Activated CD4-positive, alpha-beta T cell treated with anti-CD3 and anti-CD28 coated beads for 36 hours (primary cell): ENCODE data around the gene SKIC3. TPM values are rescaled to one million over a fixed set of nuclear protein-coding genes. Genes with fewer than 3 reads are reported as not detected.
A peak's percentile ranks its signal among the peaks of the same experiment; 100 is the strongest.

Source experiments
- ATAC-seq: fragments of 200-7000 bp; cut with Tn5 transposase; one replicate; pipeline ENCODE4 v1.10.0; 2021; ENCODE audit warnings: mild to moderate bottlenecking, moderate library complexity
- CTCF ChIA-PET: fragments of 350-600 bp; sonication (Branson Sonifier 250); formaldehyde crosslinking; loops from one replicate; lab custom pipeline; 2021; ENCODE audit warnings: antibody characterized with exemption; lab: Charles Lee
- POLR2A ChIA-PET: fragments of 350-600 bp; sonication (Branson Sonifier 250); formaldehyde crosslinking; loops from one replicate; lab custom pipeline; 2021; ENCODE audit warnings: antibody characterized with exemption, inconsistent platforms; lab: Charles Lee
- DNase-seq: peaks from one replicate; pipeline ENCODE4 v3.0.0-alpha.2; 2020
- H3K27ac Mint-ChIP-seq: one replicate; pipeline ENCODE4 v1.8.0; 2021; ENCODE audit warnings: mixed read lengths
- H3K27me3 Mint-ChIP-seq: one replicate; pipeline ENCODE4 v1.8.0; 2021; ENCODE audit warnings: mixed read lengths
- H3K36me3 Mint-ChIP-seq: one replicate; pipeline ENCODE4 v1.8.0; 2021; ENCODE audit warnings: low read depth, mixed read lengths
- H3K4me1 Mint-ChIP-seq: one replicate; pipeline ENCODE4 v1.8.0; 2021; ENCODE audit warnings: mixed read lengths
- H3K4me3 Mint-ChIP-seq: one replicate; pipeline ENCODE4 v1.8.0; 2021; ENCODE audit warnings: mild to moderate bottlenecking, moderate library complexity, mixed read lengths
- H3K9me3 Mint-ChIP-seq: one replicate; pipeline ENCODE4 v1.8.0; 2021; ENCODE audit warnings: low read depth, mixed read lengths
- intact Hi-C, 2 experiments: fragments of 100-400 bp; cut with DNase I in 1 of 2; cut with micrococcal nuclease in 1 of 2; formaldehyde crosslinking; loops; one replicate each; pipeline versions ENCODE4 v1.14.2 to v1.15.1; 2022 to 2024; cut with DNase I, micrococcal nuclease
- total RNA-seq, 2 experiments: library from RNA; stranded (reverse); gene quantifications; one replicate each; pipeline ENCODE4 v1.2.3, GENCODE V29; 2021

SKIC3 gene
- total RNA-seq, 2 experiments from 2014 or later, result 74.6 to 75.8 TPM

DNA sequence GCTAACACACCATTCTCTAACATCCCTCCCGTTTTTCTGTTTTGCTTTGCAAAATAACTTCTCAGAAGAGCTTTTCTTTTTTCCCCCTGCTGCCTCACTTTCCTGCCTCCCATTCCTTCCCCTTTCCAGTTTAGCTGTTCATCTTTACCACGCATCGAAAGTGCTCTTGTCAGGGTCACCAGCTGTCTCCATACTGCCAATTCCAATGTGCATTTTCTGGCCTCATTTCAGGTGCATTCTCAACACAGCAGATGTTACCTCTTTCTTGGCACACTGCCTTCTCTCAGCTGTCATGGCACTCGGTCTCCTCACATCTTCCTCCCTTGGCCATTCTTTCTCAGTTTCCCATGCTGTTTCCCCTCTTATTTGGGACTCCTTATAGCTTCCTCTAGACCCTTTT is 9.7 kb upstream of the SKIC3 start:
- H3K27me3 Mint-ChIP-seq, result no peaks in the 10 kb centered on the region
- no peak for DNase-seq

DNA sequence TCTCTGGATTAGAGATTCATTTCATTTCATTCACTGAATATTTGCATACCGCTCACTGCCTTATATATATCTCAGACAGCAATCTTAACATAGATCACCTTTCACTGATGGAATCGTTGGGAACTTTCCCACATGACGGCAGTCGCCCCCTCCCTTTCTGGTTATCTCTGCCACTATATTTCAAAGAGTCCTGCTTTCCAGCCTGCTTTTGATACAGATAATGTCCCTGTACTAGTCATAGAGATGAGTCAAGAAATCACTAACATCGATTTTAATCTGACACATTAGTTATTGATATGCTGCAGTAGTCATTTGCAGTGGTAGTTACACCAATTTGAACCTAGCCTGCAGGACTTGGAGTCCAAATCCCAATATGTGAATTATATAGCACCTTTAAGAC is 8.6 kb upstream of the SKIC3 start:
- H3K9me3 Mint-ChIP-seq, result no peaks in the 10 kb centered on the region
- H3K4me3 Mint-ChIP-seq, result no peak overlapping the region
- ATAC-seq (no peak), DNase-seq (no peak)
- H3K27ac Mint-ChIP-seq, result no peak overlapping the region
- intact Hi-C loops, result no loop called here
- ChIA-PET POLR2A (no interaction called here), CTCF (no interaction called here)
- no peaks in the 10 kb centered on the region for H3K27me3 Mint-ChIP-seq
- H3K4me1 Mint-ChIP-seq, result peaks cover 5% of the 10 kb centered on the region
- H3K36me3 Mint-ChIP-seq, result peaks cover 15% of the 10 kb centered on the region

More for the DNA sequence above, 9.7 kb upstream of the SKIC3 start:
- Mint-ChIP-seq H3K36me3 (peaks cover 17% of the 10 kb centered on the region), H3K27ac (no peak overlapping the region), H3K4me1 (peaks cover 5% of the 10 kb centered on the region), H3K4me3 (no peak overlapping the region), H3K9me3 (no peaks in the 10 kb centered on the region)
- ChIA-PET CTCF (no interaction called here), POLR2A (interaction anchor here (1.0 kb wide), 1 partner anchor 9 kb away, joined by 3 read pairs; the partner anchor contains the start of genes ARSK and SKIC3)
- no peak for ATAC-seq
- intact Hi-C loops, result no loop called here

DNA sequence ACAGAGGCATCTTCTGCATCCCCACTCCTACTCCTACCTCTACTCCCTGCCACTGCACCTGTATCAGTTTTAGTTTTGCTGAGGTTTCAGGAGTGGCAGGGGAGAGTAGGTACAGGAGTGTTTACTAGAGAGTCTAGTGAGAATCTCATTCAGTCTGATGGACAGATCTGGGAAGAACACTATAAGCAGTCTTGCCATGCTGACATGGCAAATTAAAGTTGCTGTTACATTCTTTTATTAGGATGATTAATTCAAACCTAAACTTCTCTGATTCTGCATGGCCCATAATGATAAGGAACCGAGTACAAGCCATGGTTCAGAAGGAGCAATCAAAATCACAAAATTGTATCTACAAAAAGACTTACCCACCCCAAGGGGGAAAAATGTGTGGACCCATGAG is 7.5 kb upstream of the SKIC3 start:
- H3K36me3 Mint-ChIP-seq, result peaks cover 6% of the 10 kb centered on the region
- H3K9me3 Mint-ChIP-seq, result no peaks in the 10 kb centered on the region
- no peak overlapping the region for H3K4me3 Mint-ChIP-seq
- intact Hi-C loops, result no loop called here
- ChIA-PET POLR2A (no interaction called here), CTCF (interaction anchor here (0.6 kb wide), 1 partner anchor 22 kb away, joined by 3 read pairs; no protein-coding TSS in a partner anchor)
- H3K27ac Mint-ChIP-seq, result no peak overlapping the region
- H3K27me3 Mint-ChIP-seq, result no peaks in the 10 kb centered on the region
- ATAC-seq, result no peak
- peaks cover 10% of the 10 kb centered on the region for H3K4me1 Mint-ChIP-seq
- DNase-seq, result no peak

DNA sequence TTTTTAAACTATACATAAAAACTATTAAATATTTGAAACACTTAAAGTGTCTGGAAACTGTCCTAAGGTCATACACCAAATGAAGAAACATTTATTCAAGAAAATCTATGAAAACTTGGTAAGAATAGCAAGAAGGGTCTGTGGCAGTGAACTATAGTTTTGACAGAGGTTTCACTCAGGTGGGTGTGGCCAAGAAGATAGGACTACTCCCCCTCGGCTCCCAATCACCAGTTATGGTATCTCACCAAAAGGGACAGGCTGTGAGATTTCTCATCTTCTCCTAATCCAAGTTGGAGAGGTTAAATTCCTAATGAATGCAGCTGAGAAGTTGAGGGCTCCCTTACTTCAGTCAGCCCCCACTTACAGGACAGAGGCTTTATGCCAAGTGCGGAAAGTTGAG is 3.1 kb upstream of the SKIC3 start:
- no peaks in the 10 kb centered on the region for H3K9me3 Mint-ChIP-seq
- H3K27me3 Mint-ChIP-seq, result no peaks in the 10 kb centered on the region
- DNase-seq (no peak), ATAC-seq (no peak)
- peaks cover 23% of the 10 kb centered on the region for H3K4me1 Mint-ChIP-seq
- no peak overlapping the region for H3K4me3 Mint-ChIP-seq
- no peak overlapping the region for H3K27ac Mint-ChIP-seq
- ChIA-PET POLR2A (no interaction called here), CTCF (no interaction called here)
- peaks cover 2% of the 10 kb centered on the region for H3K36me3 Mint-ChIP-seq
- intact Hi-C loops, result loop anchor here (5.0 to 10.0 kb wide), 4 partner anchors 264 to 1627 kb away; partner anchors contain the start of genes GLRX (in 1 of the 2), MCTP1 (in 1 of the 2) and RIOK2 (in 1 of the 2)

DNA sequence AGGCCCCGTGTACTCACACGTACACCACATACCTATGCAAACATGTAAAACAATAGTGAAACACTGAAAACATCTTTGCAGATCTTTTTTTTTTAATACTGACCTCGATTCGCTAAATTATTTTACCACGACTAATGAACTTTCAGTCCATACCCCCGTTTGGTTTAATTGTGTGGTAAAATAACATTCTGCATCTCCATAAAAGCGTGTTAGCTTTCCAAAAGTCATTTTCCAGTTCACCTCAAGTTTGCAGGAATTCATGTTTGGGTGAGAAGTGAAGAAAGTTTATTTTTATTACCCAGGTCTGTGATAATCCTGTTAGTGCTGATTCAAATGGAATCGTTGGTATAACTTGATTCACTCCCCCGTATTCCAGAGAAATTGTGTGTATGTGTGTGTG is 776 bp upstream of the SKIC3 start:
- H3K36me3 Mint-ChIP-seq, result peaks cover 9% of the 10 kb centered on the region
- intact Hi-C loops, result loop anchor here (1.0 to 10.0 kb wide), 10 partner anchors 36 to 1629 kb away; partner anchors contain the start of genes GLRX (in 1 of the 2), MCTP1 (in 1 of the 2), RFESD (in 1 of the 2) and RIOK2 (in 1 of the 2)
- no peaks in the 10 kb centered on the region for H3K9me3 Mint-ChIP-seq
- H3K4me1 Mint-ChIP-seq, result peaks cover 37% of the 10 kb centered on the region
- DNase-seq (no peak), ATAC-seq (no peak)
- CTCF ChIA-PET, result interaction anchor here (0.6 to 1.1 kb wide), 2 partner anchors 68 to 91 kb away, joined by 3 to 4 read pairs; partner anchors contain the start of gene RFESD
- POLR2A ChIA-PET, result interaction anchor here (0.6 to 1.6 kb wide), 4 partner anchors 9 to 176 kb away, joined by 3 to 10 read pairs (median 4); partner anchors contain the start of genes RFESD and RHOBTB3
- peak overlapping the region; percentile 88 for H3K4me3 Mint-ChIP-seq
- H3K27me3 Mint-ChIP-seq, result no peaks in the 10 kb centered on the region
- H3K27ac Mint-ChIP-seq, result peak overlapping the region; percentile 90

DNA sequence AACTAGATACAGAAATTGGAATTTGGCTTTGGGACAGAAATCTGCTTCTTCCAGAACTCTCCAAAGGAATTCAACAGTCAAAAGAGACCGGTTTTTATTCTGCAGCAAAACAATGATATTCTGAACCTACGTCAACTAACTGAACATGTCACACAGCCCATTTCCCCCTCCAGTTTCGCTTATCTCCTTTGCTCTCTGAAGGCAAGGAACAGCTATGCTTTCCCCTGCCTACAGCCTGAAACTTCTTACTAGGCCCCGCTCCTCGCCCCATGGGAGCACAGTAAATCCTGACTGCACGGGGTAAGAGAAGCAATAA is 488 bp downstream of the SKIC3 start:
- ChIA-PET POLR2A (interaction anchor here (0.6 to 1.6 kb wide), 3 partner anchors 57 to 93 kb away, joined by 3 to 10 read pairs (median 4); partner anchors contain the start of gene RFESD), CTCF (interaction anchor here (0.7 kb wide), 1 partner anchor 22 kb away, joined by 3 read pairs; no protein-coding TSS in a partner anchor)
- Mint-ChIP-seq H3K27ac (peak overlapping the region; percentile 90), H3K4me1 (peaks cover 37% of the 10 kb centered on the region), H3K27me3 (no peaks in the 10 kb centered on the region), H3K4me3 (peak overlapping the region; percentile 88), H3K36me3 (peaks cover 16% of the 10 kb centered on the region), H3K9me3 (no peaks in the 10 kb centered on the region)
- DNase-seq (no peak), ATAC-seq (peak; percentile 38)
- intact Hi-C loops, result loop anchor here in 1 of 2 experiments (1.0 to 10.0 kb wide), 8 partner anchors 66 to 1631 kb away; partner anchors contain the start of genes ELL2, GLRX, GPR150 and MCTP1

DNA sequence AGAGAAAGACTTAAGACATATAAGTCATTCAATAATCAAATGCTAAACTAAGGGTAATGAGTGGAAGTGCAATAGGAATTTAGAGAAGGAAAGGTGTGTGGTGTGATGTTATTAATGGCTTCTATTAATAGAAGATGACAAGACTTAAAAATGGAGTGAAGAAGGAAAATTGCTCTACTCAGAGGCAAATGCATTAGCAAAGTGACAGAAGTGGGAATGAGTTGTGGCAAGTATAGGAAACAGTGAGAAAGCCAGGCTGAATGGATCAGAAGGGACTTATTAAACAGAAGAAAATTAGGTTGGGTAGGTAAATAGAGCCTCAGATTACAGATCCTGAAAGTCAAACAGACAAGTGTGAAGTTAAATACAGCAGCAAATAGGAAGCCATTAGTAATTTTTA is 5.7 kb downstream of the SKIC3 start:
- ChIA-PET CTCF (no interaction called here), POLR2A (no interaction called here)
- intact Hi-C loops, result no loop called here
- H3K4me1 Mint-ChIP-seq, result peaks cover 30% of the 10 kb centered on the region
- no peaks in the 10 kb centered on the region for H3K27me3 Mint-ChIP-seq
- H3K9me3 Mint-ChIP-seq, result no peaks in the 10 kb centered on the region
- no peak overlapping the region for H3K4me3 Mint-ChIP-seq
- ATAC-seq (no peak), DNase-seq (no peak)
- H3K27ac Mint-ChIP-seq, result no peak overlapping the region
- peaks cover 31% of the 10 kb centered on the region for H3K36me3 Mint-ChIP-seq

DNA sequence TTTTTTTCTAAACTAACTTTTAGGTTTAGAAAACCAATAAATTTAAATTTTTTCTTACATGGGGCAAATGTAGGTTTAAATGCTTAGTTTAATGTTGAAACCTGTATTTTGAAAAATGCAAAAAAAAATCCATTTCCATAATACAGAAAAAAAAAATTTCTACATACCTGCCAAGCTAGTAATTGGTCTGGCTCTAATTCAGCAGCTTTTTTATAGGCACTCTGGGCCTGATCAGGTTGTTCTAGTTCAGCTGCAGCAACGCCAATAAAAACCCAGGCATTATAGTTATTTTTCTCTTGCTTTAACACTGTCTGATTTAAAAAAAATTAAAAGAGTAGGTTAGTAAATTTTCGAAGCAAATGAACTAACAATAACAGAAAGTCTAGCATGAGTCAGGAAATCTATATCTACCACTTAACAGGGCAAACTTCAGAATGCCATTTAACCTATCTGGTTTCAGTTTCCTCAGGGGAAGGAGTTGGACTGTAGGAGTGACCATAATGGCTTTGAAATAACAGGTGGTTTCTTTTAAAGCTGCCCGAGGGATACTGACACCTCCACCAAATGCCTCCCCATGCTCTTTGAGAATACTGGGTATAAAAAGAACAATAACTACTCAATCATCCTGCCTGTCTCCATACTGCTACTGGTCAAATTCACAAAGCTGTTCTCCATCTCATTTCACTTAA is 11.6 kb downstream of the SKIC3 start:
- intact Hi-C loops, result no loop called here
- Mint-ChIP-seq H3K27me3 (no peaks in the 10 kb centered on the region), H3K27ac (no peak overlapping the region), H3K36me3 (peaks cover 42% of the 10 kb centered on the region), H3K4me3 (no peak overlapping the region), H3K9me3 (no peaks in the 10 kb centered on the region), H3K4me1 (peaks cover 18% of the 10 kb centered on the region)
- CTCF ChIA-PET, result interaction anchor here (0.5 to 1.2 kb wide), 4 partner anchors 29 to 591 kb away, joined by 3 to 6 read pairs (median 3); no protein-coding TSS in a partner anchor
- POLR2A ChIA-PET, result no interaction called here
- DNase-seq (no peak), ATAC-seq (peak; percentile 33)

DNA sequence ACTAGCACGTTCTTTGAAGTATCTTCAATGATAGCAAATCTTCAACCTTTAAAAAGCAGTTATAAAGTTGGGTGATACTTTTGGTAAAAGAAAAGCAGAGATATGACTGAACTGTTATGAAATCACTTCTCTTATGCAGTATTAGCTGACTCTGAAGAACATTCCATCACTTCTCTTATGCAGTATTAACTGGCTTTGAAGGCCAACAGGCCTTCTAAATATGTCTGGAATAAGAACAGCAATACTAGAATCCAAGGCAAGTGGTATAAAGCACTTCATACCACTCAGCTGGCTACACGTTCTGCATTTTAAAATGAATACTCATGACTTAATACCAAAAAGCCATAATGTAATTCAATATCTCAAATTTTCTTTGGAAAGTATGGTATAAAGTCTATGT is 17.3 kb downstream of the SKIC3 start:
- Mint-ChIP-seq H3K4me3 (no peak overlapping the region), H3K9me3 (no peaks in the 10 kb centered on the region), H3K27me3 (no peaks in the 10 kb centered on the region), H3K36me3 (peaks cover 63% of the 10 kb centered on the region), H3K4me1 (peaks cover 23% of the 10 kb centered on the region), H3K27ac (no peak overlapping the region)
- ATAC-seq, result no peak
- DNase-seq, result no peak
- POLR2A ChIA-PET, result no interaction called here
- intact Hi-C loops, result no loop called here
- CTCF ChIA-PET, result no interaction called here

DNA sequence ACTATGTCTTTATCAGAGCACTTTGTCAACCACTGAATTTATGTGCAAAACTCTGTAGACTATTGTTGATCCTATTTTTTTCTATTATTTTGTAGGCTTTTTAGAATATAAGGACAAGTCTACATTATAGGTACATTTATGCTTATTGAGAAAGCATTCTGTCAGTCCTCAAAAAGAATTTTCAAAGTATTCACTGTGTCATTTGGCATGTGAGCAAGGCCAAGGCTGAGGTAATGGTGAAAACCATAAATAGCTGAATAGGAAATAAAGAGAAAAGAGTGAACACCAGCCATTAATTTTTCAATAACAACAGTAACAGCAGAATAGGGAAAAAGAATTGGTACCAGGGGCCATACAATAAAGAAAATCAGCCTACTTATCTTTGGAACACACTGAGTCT is 21.0 kb downstream of the SKIC3 start:
- ATAC-seq, result no peak
- CTCF ChIA-PET, result no interaction called here

DNA sequence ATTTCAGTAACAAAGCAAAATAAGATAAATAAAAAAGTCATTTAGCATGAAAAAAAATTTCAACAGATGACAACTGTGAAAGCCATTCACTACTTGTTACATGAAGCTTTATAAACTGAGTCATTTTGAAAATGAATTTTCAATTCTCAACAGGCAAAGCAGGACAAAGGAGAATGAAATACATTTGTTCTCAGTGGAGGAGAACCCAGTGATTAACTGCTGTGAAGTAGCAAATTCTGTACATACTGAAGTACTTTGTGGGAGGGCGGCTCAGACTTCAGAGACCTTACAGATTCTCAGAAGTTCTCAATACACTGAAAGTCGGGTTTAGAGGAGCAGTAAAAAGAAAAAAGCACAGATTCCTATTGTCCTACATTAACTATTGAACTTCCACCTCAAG is 21.7 kb downstream of the SKIC3 start:
- Mint-ChIP-seq H3K4me1 (peaks cover 19% of the 10 kb centered on the region), H3K4me3 (no peak overlapping the region), H3K36me3 (peaks cover 54% of the 10 kb centered on the region), H3K27me3 (no peaks in the 10 kb centered on the region), H3K27ac (peak overlapping the region; percentile 52), H3K9me3 (no peaks in the 10 kb centered on the region)
- ChIA-PET CTCF (interaction anchor here (0.7 to 1.1 kb wide), 2 partner anchors 12 to 14 kb away, joined by 3 read pairs; no protein-coding TSS in a partner anchor), POLR2A (no interaction called here)
- DNase-seq (no peak), ATAC-seq (peak; percentile 66)
- intact Hi-C loops, result no loop called here

More for the DNA sequence above, 21.0 kb downstream of the SKIC3 start:
- Mint-ChIP-seq H3K4me1 (peaks cover 19% of the 10 kb centered on the region), H3K9me3 (no peaks in the 10 kb centered on the region), H3K27ac (peak overlapping the region; percentile 15), H3K27me3 (no peaks in the 10 kb centered on the region), H3K36me3 (peaks cover 53% of the 10 kb centered on the region), H3K4me3 (no peak overlapping the region)
- DNase-seq, result no peak
- intact Hi-C loops, result no loop called here
- POLR2A ChIA-PET, result no interaction called here
